ENCODE measurements around the gene RCAN2. TPM values are rescaled to one million over a fixed set of nuclear protein-coding genes. Genes with fewer than 3 reads are reported as not detected.

Gene RCAN2
- total RNA-seq, 1 experiment from 2014 or later: 0.44 TPM

- Histone ChIP-seq H3K79me2 (ENCODE audit: low read depth) (no peaks in the 10 kb centered on the region), H3K9me2 (ENCODE audit: insufficient read depth) (no peaks in the 10 kb centered on the region), H3K4me2 (no peak overlapping the region), H3K4me1 (replicated peaks; ENCODE audit: insufficient read depth) (no peaks in the 10 kb centered on the region), H3F3A (ENCODE audit: insufficient read depth, low read depth) (no peaks in the 10 kb centered on the region), H4K20me1 (ENCODE audit: insufficient read depth) (no peaks in the 10 kb centered on the region), H3K27ac (no peak overlapping the region), H3K36me3 (ENCODE audit: low read depth) (no peaks in the 10 kb centered on the region), H2AFZ (no peak overlapping the region), H3K27me3 (ENCODE audit: insufficient read depth, low read depth) (no peaks in the 10 kb centered on the region), H3K4me3 (no peak overlapping the region), H3K9me3 (ENCODE audit: insufficient read depth, low read depth) (no peaks in the 10 kb centered on the region)
- ChIA-PET CTCF (no interaction called here), POLR2A (ENCODE audit: unreplicated experiment) (no interaction called here)
- intact Hi-C loops (cut with micrococcal nuclease; ENCODE audit: unreplicated experiment): no loop called here
- BruUV-seq (replicated peaks): no TSS peak
- TF ChIP-seq EZH2 (IDR thresholded peaks at IDR 0.05; ENCODE audit: low read depth) (no peak), CTCF (conservative IDR thresholded peaks at IDR 0.05) (no peak)
- no peak for DNase-seq
Observed at GRCh38 chr6:46453741-46454316, 37.4 kb downstream of the RCAN2 start.

GRCh38 chr6:46453216-46453615 is 38.0 kb downstream of the RCAN2 start:
- no peak overlapping the region for H3K4me3 ChIP-seq
- no peaks in the 10 kb centered on the region for H3F3A ChIP-seq (ENCODE audit: insufficient read depth, low read depth)
- intact Hi-C loops (cut with micrococcal nuclease; ENCODE audit: unreplicated experiment): no loop called here
- TF ChIP-seq CTCF (conservative IDR thresholded peaks at IDR 0.05) (no peak), EZH2 (IDR thresholded peaks at IDR 0.05; ENCODE audit: low read depth) (no peak)
- no peaks in the 10 kb centered on the region for H3K9me3 ChIP-seq (ENCODE audit: insufficient read depth, low read depth)
- POLR2A ChIA-PET (ENCODE audit: unreplicated experiment): no interaction called here
- H3K9me2 ChIP-seq (ENCODE audit: insufficient read depth): no peaks in the 10 kb centered on the region
- H3K79me2 ChIP-seq (ENCODE audit: low read depth): no peaks in the 10 kb centered on the region
- H3K4me2 ChIP-seq: no peak overlapping the region
- no peaks in the 10 kb centered on the region for H3K4me1 ChIP-seq (replicated peaks; ENCODE audit: insufficient read depth)
- CTCF ChIA-PET: no interaction called here
- BruUV-seq (replicated peaks): no TSS peak
- H3K27me3 ChIP-seq (ENCODE audit: insufficient read depth, low read depth): no peaks in the 10 kb centered on the region
- DNase-seq: no peak
- H3K27ac ChIP-seq: no peak overlapping the region
- H2AFZ ChIP-seq: no peak overlapping the region
- H4K20me1 ChIP-seq (ENCODE audit: insufficient read depth): no peaks in the 10 kb centered on the region
- no peaks in the 10 kb centered on the region for H3K36me3 ChIP-seq (ENCODE audit: low read depth)

GRCh38 chr6:46452312-46452917 is 38.8 kb downstream of the RCAN2 start:
- CTCF ChIA-PET: no interaction called here
- H3K79me2 ChIP-seq (ENCODE audit: low read depth): no peaks in the 10 kb centered on the region
- no peak overlapping the region for H2AFZ ChIP-seq
- H3K4me3 ChIP-seq: no peak overlapping the region
- DNase-seq: no peak
- no peaks in the 10 kb centered on the region for H3K36me3 ChIP-seq (ENCODE audit: low read depth)
- no peak overlapping the region for H3K4me2 ChIP-seq
- no peaks in the 10 kb centered on the region for H4K20me1 ChIP-seq (ENCODE audit: insufficient read depth)
- H3F3A ChIP-seq (ENCODE audit: insufficient read depth, low read depth): no peaks in the 10 kb centered on the region
- BruUV-seq (replicated peaks): no TSS peak
- H3K9me2 ChIP-seq (ENCODE audit: insufficient read depth): no peaks in the 10 kb centered on the region
- intact Hi-C loops (cut with micrococcal nuclease; ENCODE audit: unreplicated experiment): no loop called here
- no peak for TF ChIP-seq EZH2 (IDR thresholded peaks at IDR 0.05; ENCODE audit: low read depth)
- TF ChIP-seq CTCF (conservative IDR thresholded peaks at IDR 0.05): no peak
- POLR2A ChIA-PET (ENCODE audit: unreplicated experiment): no interaction called here
- H3K27me3 ChIP-seq (ENCODE audit: insufficient read depth, low read depth): no peaks in the 10 kb centered on the region
- no peaks in the 10 kb centered on the region for H3K9me3 ChIP-seq (ENCODE audit: insufficient read depth, low read depth)
- no peak overlapping the region for H3K27ac ChIP-seq
- H3K4me1 ChIP-seq (replicated peaks; ENCODE audit: insufficient read depth): no peaks in the 10 kb centered on the region

Measured in PC-9 (cell line).